GM20431 (cell line): ENCODE measurements around the gene PCK2.

ENCODE experiments used
- in situ Hi-C: fragments of 300-500 bp; cut with MseI, MboI; formaldehyde crosslinking; loops from one replicate; pipeline ENCODE4 v1.15.0; 2020; ENCODE audit warnings: low sequenced_read_pairs; ENCODE audit not compliant: unreplicated experiment

PCK2 gene

GRCh38 chr14:24113379-24113800, 19.3 kb downstream of the PCK2 start:
- in situ Hi-C loops: no loop called here

DNA sequence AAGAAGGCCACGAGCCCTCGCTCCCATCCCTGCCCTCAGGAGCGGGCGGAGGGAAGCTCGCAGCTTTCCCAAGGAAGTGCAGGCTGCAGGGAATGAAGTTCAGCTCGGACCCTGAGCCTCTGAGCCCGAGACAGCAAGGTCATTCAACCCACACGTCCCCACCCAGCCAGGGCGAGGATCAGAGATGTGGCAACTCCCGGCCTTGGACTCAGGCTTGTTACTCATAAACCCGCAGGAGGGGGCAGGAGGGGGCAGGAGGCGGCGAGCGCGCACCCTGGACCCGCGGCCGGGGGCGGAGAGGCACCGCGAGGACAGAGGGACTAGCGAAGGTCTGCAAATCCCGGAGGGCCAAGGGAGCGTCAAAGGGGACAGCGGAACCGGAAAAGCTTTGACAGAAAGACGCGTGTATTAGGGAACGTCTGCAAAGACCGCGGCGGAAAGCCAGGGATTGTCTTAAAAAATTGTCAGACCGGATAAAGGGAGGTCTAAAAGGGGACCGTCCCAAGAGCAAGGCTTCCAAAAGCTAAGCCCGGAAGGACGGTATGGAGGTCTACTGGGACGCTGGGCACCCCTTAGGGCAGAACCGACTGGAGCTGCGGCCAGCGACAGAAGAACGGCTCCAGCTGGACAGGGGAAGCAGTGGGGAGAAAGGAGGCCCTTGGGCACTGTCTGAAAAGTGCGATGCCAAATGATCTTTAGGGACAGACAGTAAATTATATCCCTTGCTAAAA, 19.9 kb downstream of the PCK2 start:
- in situ Hi-C loops: no loop called here

- in situ Hi-C loops: no loop called here
Measured at GRCh38 chr14:24114532-24115421, 20.7 kb downstream of the PCK2 start, which contains the start of the genes DCAF11 and NRL. Gene DCAF11 (plus strand): TSS chr14:24114777. CDS start chr14:24115595, 818 bp downstream. Gene NRL (minus strand): TSS chr14:24114949. CDS start chr14:24082848, 32,101 bp downstream.

DNA sequence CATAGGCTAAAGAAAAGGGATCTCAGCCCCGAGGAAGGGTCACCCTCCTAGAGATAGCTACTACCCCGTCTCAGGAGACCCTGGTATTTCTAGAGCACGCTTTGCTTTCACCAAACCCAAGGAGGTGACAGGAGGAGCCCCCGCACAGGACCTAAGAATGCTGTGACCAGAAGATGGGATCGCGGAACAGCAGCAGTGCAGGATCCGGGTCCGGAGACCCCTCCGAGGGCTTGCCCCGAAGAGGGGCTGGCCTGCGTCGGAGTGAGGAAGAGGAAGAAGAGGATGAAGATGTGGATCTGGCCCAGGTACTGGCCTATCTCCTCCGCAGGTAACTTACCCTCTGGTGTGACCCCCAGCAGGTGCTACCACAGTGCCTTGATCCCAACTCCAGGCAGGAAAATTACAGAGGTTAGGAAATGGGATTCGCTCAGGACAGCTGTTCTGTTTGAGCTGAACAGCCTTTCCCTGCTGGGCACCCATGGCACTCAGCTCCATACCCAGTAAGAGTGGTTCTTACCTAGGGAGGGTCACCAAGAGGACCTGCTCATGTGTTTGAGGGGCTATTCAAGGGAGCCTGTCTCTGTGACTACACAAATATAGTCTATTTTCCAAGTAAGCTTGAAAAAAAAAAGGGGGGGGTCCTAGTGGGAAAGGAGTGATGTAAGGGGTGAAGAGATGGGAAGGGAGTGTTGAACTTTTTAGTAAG, 21.5 kb downstream of the PCK2 start:
- in situ Hi-C loops: no loop called here

GRCh38 chr14:24116128-24116814, 22.2 kb downstream of the PCK2 start:
- in situ Hi-C loops: no loop called here

DNA sequence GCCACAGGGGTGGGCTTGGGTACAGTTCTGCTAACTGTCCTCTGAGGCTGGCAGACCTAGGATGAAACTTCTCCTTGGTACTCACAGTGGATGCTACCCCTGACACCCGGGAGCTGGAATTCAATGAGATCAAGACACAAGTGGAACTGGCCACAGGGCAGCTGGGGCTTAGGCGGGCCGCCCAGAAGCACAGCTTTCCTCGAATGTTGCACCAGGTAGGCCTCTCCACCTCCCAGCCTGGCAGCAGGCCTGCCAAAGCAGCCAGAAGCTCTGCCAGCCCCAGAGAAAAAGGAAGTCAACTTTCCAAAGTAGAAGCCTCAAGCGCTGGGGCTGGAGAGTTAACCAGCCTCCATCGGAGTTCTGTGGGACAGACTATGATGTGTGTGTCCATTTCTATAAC, 23.1 kb downstream of the PCK2 start:
- in situ Hi-C loops: no loop called here

- in situ Hi-C loops: no loop called here
Measured at GRCh38 chr14:24119691-24120090, 25.6 kb downstream of the PCK2 start.

GRCh38 chr14:24121210-24121609, 27.1 kb downstream of the PCK2 start:
- in situ Hi-C loops: no loop called here

- in situ Hi-C loops: no loop called here
Measured at GRCh38 chr14:24122416-24122815, 28.3 kb downstream of the PCK2 start.

DNA sequence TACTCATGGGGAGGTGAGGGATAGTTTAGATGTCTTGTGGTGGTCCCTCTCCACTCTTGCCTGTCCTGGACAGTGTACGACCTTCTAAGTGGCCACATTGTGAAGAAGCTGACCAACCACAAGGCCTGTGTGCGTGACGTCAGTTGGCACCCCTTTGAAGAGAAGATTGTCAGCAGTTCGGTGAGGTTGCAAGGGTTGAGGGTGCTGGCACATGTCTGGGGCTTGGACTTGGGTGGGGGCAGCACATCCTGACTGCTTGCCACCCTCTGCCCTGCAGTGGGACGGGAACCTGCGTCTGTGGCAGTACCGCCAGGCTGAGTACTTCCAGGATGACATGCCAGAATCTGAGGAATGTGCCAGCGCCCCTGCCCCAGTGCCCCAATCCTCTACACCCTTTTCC, 28.8 kb downstream of the PCK2 start:
- in situ Hi-C loops: no loop called here

- in situ Hi-C loops: no loop called here
Measured at GRCh38 chr14:24123424-24124417, 29.6 kb downstream of the PCK2 start.

- in situ Hi-C loops: no loop called here
Measured at GRCh38 chr14:24126939-24127338, 32.8 kb downstream of the PCK2 start.

- in situ Hi-C loops: no loop called here
Measured at GRCh38 chr14:24127673-24128072, 33.6 kb downstream of the PCK2 start.

DNA sequence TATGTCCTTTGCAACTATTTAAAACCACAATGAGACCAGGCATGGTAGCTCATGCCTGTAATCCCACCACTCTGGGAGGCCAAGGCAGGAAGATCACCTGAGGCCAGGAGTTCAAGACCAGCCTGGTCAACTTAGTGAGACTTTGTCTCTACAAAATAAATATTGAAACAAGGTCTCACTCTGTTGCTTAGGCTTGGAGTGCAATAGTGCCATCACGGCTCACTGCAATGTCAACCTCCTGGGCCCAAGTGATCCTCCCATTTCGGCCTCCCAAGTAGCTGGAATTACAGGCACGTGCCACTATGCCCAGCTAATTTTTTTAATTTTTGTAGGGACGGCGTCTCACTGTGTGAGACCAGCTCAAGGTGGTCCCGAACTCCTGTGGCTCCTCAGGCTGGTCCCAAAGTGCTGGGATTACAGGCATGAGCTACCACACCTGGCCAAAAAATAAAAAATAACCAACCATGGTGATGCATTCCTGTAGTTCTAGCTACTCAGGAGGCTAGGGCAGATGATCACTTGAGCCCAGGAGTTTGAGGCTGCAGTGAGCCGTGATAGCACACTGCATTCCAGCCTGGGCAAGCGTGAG, 35.4 kb downstream of the PCK2 start:
- in situ Hi-C loops: no loop called here

GRCh38 chr14:24130380-24130716, 36.2 kb downstream of the PCK2 start, which contains the start of gene FITM1:
Gene FITM1 (plus strand): TSS chr14:24130659. CDS start chr14:24131564, 905 bp downstream.
- in situ Hi-C loops: no loop called here

GRCh38 chr14:24130717-24131548, 36.8 kb downstream of the PCK2 start:
- in situ Hi-C loops: no loop called here

- in situ Hi-C loops: no loop called here
Measured at GRCh38 chr14:24131549-24131966, 37.4 kb downstream of the PCK2 start.
